WTC11 (cell line): ENCODE measurements around the gene CBX7. TPM values are rescaled to one million over a fixed set of nuclear protein-coding genes. Genes with fewer than 3 reads are reported as not detected.
A peak's percentile ranks its signal among the peaks of the same experiment; 100 is the strongest.

ENCODE experiments used
- ATAC-seq: fragments of 200-7000 bp; cut with Tn5 transposase; 2 replicates; pipeline ENCODE4 v1.10.0; 2021; ENCODE audit warnings: mild to moderate bottlenecking, moderate library complexity
- CTCF ChIA-PET: fragments of 300-600 bp; sonication (Branson Sonifier 250); formaldehyde crosslinking; loops from one replicate; lab custom pipeline; 2021; ENCODE audit warnings: antibody characterized with exemption; lab: Charles Lee
- POLR2A ChIA-PET: fragments of 350-600 bp; sonication (Branson Sonifier 250); formaldehyde crosslinking; loops from one replicate; lab custom pipeline; 2021; ENCODE audit warnings: antibody characterized with exemption; lab: Charles Lee
- DNase-seq: peaks from one replicate; pipeline ENCODE4 v3.0.0; 2021; ENCODE audit warnings: low spot score
- H3K27ac Mint-ChIP-seq: 2 replicates; pipeline ENCODE4 v1.8.0; 2021; ENCODE audit warnings: mixed read lengths
- H3K27me3 Mint-ChIP-seq: 2 replicates; pipeline ENCODE4 v1.8.0; 2021; ENCODE audit warnings: low read depth, mild to moderate bottlenecking, moderate library complexity, mixed read lengths
- H3K36me3 Mint-ChIP-seq: 2 replicates; pipeline ENCODE4 v1.8.0; 2021; ENCODE audit warnings: mixed read lengths
- H3K4me1 Mint-ChIP-seq: 2 replicates; pipeline ENCODE4 v1.8.0; 2022; ENCODE audit warnings: mixed read lengths
- H3K4me3 Mint-ChIP-seq: 2 replicates; pipeline ENCODE4 v1.8.0; 2021; ENCODE audit warnings: mild to moderate bottlenecking, moderate library complexity, mixed read lengths
- H3K9me3 Mint-ChIP-seq: 2 replicates; pipeline ENCODE4 v1.8.0; 2021; ENCODE audit warnings: mixed read lengths
- ATF6 ChIP-seq: sonication (generic); formaldehyde crosslinking; IDR thresholded peaks from 2 replicates; pipeline ENCODE4 v1.8.1; 2023; ENCODE audit warnings: mild to moderate bottlenecking, missing genetic modification reagents
- CTCF ChIP-seq: fragments of 200-600 bp; IDR thresholded peaks from 2 replicates; pipeline ENCODE4 v1.8.0; 2022; ENCODE audit warnings: antibody characterized with exemption
- ERG ChIP-seq: fragments of 250-450 bp; sonication (Bioruptor Pico); IDR thresholded peaks from 2 replicates; pipeline ENCODE4 v1.8.0; 2021; ENCODE audit warnings: mild to moderate bottlenecking
- GTF2I ChIP-seq: fragments of 250-450 bp; sonication (Bioruptor Pico); conservative IDR thresholded peaks from 2 replicates; pipeline ENCODE4 v1.4.0; 2021; ENCODE audit warnings: mild to moderate bottlenecking
- MXD4 ChIP-seq: fragments of 250-450 bp; sonication (Bioruptor Pico); IDR thresholded peaks from 2 replicates; pipeline ENCODE4 v1.8.0; 2021; ENCODE audit warnings: mild to moderate bottlenecking, moderate library complexity, borderline replicate concordance
- NFYB ChIP-seq: sonication (generic); formaldehyde crosslinking; conservative IDR thresholded peaks from 2 replicates; pipeline ENCODE4 v1.8.0; 2022; ENCODE audit warnings: low read depth, missing genetic modification reagents
- PREB ChIP-seq: sonication (generic); formaldehyde crosslinking; IDR thresholded peaks from 2 replicates; pipeline ENCODE4 v1.8.1; 2022; ENCODE audit warnings: mild to moderate bottlenecking, missing genetic modification reagents, moderate library complexity, borderline replicate concordance
- PRRX2 ChIP-seq: fragments of 250-450 bp; sonication (Bioruptor Pico); IDR thresholded peaks from 2 replicates; pipeline ENCODE4 v1.8.0; 2021; ENCODE audit warnings: mild to moderate bottlenecking
- RORB ChIP-seq: fragments of 250-450 bp; sonication (Bioruptor Pico); IDR thresholded peaks from 2 replicates; pipeline ENCODE4 v1.9.0; 2021; ENCODE audit warnings: mild to moderate bottlenecking
- TCF7 ChIP-seq: sonication (generic); formaldehyde crosslinking; IDR thresholded peaks from 2 replicates; pipeline ENCODE4 v1.8.0; 2022; ENCODE audit warnings: mild to moderate bottlenecking, low read depth, missing genetic modification reagents, moderate library complexity
- ZNF219 ChIP-seq: sonication (generic); formaldehyde crosslinking; IDR thresholded peaks from 2 replicates; pipeline ENCODE4 v1.8.0; 2023; ENCODE audit warnings: missing genetic modification reagents, mild to moderate bottlenecking, borderline replicate concordance
- ZNF317 ChIP-seq: sonication (generic); formaldehyde crosslinking; IDR thresholded peaks from 2 replicates; pipeline ENCODE4 v1.8.1; 2023; ENCODE audit warnings: low read depth, mild to moderate bottlenecking, moderate library complexity, missing genetic modification reagents, borderline replicate concordance
- total RNA-seq: library from RNA; stranded (reverse); gene quantifications from 3 replicates; pipeline ENCODE4 v1.2.3, GENCODE V29; 2021
- TF ChIP-seq, protein P1 (sequence below): sonication (generic); formaldehyde crosslinking; IDR thresholded peaks from 2 replicates; pipeline ENCODE4 v1.8.0; 2023; ENCODE audit warnings: missing genetic modification reagents

The CBX7 gene
- total RNA-seq, 1 experiment from 2014 or later, result 10.6 TPM

- no peak for TF ChIP-seq ZNF219
- TF ChIP-seq, all 79 proteins: peak for 0
These were observed 14.0 kb downstream of the CBX7 start (continued) for GRCh38 chr22:39138357-39138997.

- POLR2A ChIA-PET, result no interaction called here
- DNase-seq (no peak), ATAC-seq (no peak)
- CTCF ChIA-PET, result interaction anchor here (1.2 to 4.4 kb wide), 12 partner anchors 10 to 370 kb away, joined by 3 to 54 read pairs (median 6); no protein-coding TSS in a partner anchor
- Mint-ChIP-seq H3K9me3 (no peaks in the 10 kb centered on the region), H3K27ac (peak overlapping the region; percentile 41; the same call in 1 of the 2 replicates), H3K27me3 (no peaks in the 10 kb centered on the region; the same call in 1 of the 2 replicates), H3K4me1 (peaks cover 18% of the 10 kb centered on the region), H3K36me3 (no peaks in the 10 kb centered on the region), H3K4me3 (no peak overlapping the region)
- TF ChIP-seq RORB (CRISPR knock-in tag) (no peak), GTF2I (CRISPR knock-in tag) (no peak), ATF6 (CRISPR knock-in tag) (no peak), PRRX2 (CRISPR knock-in tag) (no peak), CTCF (no peak), TCF7 (CRISPR knock-in tag) (no peak)
These were observed 16.2 kb downstream of the CBX7 start for GRCh38 chr22:39136317-39136716.

DNA sequence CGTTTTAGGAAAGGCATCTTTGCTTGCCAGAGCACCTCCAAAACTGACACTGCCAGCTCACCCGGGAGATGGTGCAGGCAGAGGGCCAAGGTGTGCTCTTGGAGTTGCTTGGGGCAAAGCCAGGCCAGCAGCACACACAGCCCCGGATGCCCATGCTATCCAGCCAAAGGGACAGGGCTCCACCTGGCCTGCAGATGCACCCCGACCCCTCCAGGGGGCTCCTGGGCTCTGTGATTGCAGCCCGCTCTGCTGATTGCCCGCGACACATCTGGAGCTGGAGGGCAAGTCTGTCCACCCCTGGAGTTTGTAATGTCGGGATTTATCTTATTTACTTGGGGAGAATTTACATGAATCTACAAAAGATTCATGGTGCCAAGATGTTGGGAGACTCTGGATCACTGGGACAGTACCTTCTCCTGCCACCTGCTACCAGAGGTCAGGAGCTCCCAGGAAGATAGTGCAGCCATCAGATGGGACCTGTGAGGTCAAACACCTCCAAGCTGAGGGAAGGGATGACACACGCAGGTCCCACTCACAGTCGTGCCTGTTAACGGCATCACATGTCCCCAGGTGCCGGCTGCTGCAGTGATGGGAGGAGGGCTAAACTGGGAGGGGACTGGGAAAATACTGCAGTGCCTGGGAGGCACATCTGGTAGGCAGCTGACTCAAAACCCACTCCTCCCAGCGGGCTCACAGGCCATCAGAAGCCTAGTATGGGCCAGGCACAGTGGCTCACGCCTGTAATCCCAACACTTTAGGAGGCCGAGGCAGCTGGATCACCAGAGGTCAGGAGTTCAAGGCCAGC lies 17.2 kb downstream of the CBX7 start:
- no peaks in the 10 kb centered on the region for H3K9me3 Mint-ChIP-seq
- CTCF ChIA-PET, result interaction anchor here (0.5 to 4.4 kb wide), 60 partner anchors 9 to 394 kb away, joined by 3 to 54 read pairs (median 5); partner anchors contain the start of genes CBX7, PDGFB and RPL3
- TF ChIP-seq CTCF (peak; percentile 67), ERG (CRISPR knock-in tag) (no peak)
- H3K4me3 Mint-ChIP-seq, result no peak overlapping the region
- ATAC-seq (peak; percentile 94), DNase-seq (peak; percentile 90)
- no peaks in the 10 kb centered on the region for H3K36me3 Mint-ChIP-seq
- peak overlapping the region; percentile 79 for H3K27ac Mint-ChIP-seq
- POLR2A ChIA-PET, result interaction anchor here (0.7 kb wide), 1 partner anchor 9 kb away, joined by 3 read pairs; no protein-coding TSS in a partner anchor
- H3K4me1 Mint-ChIP-seq, result peaks cover 28% of the 10 kb centered on the region
- no peaks in the 10 kb centered on the region; the same call in 1 of the 2 replicates for H3K27me3 Mint-ChIP-seq

- ATAC-seq (no peak), DNase-seq (no peak)
- Mint-ChIP-seq H3K36me3 (no peaks in the 10 kb centered on the region), H3K9me3 (no peaks in the 10 kb centered on the region), H3K4me3 (no peak overlapping the region), H3K4me1 (peaks cover 31% of the 10 kb centered on the region), H3K27ac (peak overlapping the region; percentile 79), H3K27me3 (no peaks in the 10 kb centered on the region; the same call in 1 of the 2 replicates)
- ChIA-PET CTCF (interaction anchor here (0.7 to 4.4 kb wide), 36 partner anchors 8 to 380 kb away, joined by 3 to 54 read pairs (median 6); partner anchors contain the start of genes CBX7 and RPL3), POLR2A (no interaction called here)
- no peak for TF ChIP-seq ZNF317 (CRISPR knock-in tag)
- no peak for TF ChIP-seq NFYB (CRISPR knock-in tag)
- no peak for TF ChIP-seq MXD4
- no peak for TF ChIP-seq ATF6 (CRISPR knock-in tag)
- TF ChIP-seq, protein P1, sequence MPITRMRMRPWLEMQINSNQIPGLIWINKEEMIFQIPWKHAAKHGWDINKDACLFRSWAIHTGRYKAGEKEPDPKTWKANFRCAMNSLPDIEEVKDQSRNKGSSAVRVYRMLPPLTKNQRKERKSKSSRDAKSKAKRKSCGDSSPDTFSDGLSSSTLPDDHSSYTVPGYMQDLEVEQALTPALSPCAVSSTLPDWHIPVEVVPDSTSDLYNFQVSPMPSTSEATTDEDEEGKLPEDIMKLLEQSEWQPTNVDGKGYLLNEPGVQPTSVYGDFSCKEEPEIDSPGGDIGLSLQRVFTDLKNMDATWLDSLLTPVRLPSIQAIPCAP (CRISPR knock-in tag), result no peak
- TF ChIP-seq PREB, result no peak
These were observed 18.0 kb downstream of the CBX7 start for GRCh38 chr22:39134366-39135091.
